ENCODE data around the gene AZU1.
"Not testable (repeated sequence)": the region's sequence is repeated elsewhere in the genome, so short reads cannot be mapped to it uniquely, and the experiment has no call there.

AZU1 gene

GRCh38 chr19:810883-811489 lies 16.7 kb upstream of the AZU1 start:
- DNase-seq, result no peak

- no peak for DNase-seq
Observed at GRCh38 chr19:811506-812048, 16.1 kb upstream of the AZU1 start.

DNA sequence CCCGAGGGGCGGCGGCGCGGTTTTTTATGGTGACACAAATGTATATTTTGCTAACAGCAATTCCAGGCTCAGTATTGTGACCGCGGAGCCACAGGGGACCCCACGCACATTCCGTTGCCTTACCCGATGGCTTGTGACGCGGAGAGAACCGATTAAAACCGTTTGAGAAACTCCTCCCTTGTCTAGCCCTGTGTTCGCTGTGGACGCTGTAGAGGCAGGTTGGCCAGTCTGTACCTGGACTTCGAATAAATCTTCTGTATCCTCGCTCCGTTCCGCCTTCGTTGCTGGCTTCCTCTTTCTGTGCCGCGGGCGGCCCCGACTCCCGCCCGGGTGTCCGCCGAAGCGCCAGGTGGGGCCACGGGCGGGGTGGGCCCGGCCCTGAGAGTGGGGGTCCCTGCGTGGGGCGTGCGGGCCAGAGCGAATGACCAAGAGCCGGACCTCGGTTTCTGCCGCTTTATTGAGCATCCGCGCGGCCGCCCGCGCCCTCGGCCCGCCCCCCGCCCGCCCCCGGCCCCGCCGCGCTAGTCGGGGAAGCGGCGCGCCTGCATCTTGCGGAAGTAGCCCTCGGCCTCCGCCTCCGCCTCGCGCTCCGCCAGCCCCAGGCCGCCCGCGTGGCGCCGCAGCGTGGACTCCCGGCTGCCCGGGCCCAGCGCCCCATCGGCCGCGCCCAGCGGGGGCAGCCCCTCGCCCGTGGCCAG lies 15.4 kb upstream of the AZU1 start:
- no peak for DNase-seq

DNA sequence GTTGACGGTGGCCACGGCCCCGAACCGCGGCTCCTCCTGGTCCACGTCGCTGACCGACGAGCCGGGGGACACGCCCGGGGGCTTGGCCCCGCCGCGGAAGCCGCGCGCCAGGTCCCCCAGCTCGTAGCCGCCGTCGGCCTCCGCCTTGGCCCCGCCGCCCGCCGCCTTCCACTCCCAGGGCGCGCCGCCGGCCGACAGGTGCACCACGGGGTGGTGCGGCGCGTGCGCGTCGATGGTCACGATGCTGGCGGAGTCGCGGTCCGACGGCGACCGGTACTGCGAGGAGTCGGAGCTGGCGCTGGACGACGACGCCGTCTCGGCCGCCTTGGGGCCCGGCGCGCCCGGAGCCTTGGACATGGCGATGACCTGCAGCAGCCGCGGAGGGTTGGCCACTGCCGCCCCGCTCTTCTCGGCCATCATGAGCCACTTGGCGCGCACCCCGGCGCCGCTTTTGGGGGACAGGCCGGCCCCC lies 14.9 kb upstream of the AZU1 start:
- no peak for DNase-seq

DNA sequence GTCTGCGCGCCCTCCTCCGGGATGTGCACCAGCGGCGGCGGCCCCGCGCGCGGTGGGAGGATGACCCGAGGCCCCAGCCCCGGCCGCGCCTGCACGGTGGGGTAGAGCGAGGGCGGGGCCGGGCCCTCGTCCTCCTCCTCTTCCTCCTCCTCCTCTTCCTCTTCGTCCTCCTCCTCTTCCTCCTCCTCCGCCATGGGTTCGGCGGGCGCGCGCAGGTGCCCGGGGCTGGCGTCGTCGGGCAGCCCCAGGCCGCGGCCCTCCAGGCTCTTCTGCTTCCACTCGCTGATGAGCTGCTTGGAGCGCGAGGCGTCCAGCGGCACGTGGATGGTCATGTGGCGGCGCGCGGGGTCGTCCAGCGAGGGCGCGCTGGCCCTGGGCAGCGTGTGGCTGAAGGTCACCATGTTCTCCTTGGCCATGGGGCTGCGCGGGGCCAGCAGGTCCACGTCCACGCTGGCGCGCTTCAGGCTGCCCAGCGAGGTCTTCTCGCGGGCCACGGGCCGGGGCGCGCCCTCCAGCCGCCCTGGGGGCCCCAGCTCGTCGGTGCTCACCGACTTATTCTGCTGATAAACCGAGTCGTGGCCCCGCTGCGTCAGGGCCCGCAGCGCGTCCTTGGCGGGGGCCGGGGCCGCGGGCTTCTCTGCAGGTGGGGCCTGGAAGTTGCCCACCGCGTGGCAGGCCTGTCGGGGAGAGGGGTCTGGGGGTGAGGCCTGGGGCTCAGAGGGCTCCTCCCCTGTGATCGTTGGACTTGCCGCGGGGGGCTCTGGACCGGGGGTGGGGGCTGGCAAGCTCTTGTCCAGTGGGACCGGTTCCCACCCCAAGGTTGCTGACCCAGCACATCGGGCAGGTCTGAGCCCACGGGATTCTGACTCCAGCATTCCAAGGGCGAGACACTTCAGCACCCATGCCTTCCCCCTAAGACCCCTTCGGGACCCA lies 14.2 kb upstream of the AZU1 start:
- DNase-seq, result no peak

- no peak for DNase-seq
Observed at GRCh38 chr19:814152-815078, 13.2 kb upstream of the AZU1 start.

DNA sequence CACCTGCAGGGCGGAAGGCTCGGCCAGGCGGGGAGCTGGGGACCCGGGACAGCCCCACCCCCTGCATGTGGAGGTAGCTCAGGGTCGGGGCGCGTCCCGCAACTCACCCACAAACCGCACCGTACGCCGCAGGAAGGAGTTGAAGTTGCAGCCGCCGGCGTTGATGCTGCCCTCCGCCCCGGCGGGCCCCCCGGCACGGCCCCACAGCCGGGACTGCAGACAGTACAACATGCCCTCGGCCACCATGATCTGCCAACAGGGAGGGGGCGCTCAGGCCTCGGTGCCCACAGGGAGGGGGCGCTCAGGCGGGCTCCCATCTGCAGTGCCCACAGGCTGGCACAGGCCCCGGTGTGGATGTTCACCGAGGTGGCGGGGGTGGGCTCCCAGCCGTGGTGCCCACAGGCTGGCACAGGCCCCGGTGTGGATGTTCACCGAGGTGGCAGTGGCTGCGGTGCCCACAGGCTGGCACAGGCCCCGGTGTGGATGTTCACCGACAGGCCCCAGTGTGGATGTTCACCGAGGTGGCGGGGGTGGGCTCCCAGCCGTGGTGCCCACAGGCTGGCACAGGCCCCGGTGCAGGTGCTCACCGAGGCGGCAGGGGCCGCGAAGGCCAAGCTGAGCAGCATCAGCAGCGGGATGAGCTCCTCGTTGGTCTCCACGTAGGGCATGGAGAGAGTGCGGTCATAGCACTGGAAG lies 12.4 kb upstream of the AZU1 start:
- no peak for DNase-seq

DNA sequence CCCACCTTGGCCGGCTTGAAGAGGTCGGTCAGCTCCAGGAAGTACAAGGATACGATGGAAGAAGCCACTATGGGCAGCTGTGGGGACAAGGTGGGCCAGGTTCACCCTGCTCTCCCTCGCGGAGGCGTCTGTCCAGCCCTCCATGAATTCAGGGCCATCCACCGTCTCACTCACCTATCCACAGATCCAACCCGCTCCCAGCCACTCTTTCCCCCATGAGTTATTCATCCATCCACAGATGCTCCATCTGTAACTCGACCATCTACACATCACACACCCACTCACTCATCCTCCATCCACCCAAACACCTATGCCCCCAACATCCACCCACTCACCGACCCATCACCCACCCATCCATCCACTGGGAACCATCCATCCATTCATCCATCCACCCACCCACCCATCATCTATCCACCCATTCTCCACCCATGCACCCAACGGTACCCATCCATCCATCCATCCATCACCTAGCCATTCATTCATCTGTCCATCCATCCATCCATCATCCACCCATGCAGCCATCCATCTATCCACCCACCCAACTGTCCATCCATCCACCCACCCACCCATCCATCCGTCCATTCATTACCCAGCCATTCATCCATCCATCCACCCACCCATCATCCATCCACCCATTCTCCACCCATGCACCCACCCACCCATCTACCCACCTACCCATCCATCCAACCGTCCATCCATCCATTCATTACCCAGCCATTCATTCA lies 11.7 kb upstream of the AZU1 start:
- no peak for DNase-seq

- no peak for DNase-seq
Observed at GRCh38 chr19:816500-816857, 11.2 kb upstream of the AZU1 start.

DNA sequence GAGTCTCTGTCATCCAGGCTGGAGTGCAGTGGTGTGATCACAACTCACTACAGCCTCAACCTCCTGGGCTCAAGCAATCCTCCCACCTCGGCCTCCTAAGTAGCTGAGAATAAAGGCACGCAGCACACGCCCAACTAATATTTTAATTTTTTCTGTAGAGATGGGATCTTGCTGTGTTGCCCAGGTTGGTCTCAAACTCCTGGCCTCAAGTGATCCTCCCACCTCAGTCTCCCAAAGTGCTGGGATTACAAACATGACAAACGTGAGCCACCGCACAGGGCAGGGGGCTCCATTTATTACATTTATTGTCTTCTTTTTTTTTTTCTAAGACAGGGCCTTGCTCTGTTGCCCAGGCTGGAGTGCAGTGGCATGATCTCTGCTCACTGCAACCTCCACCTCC lies 7.4 kb upstream of the AZU1 start:
- DNase-seq, result not testable (repeated sequence)

DNA sequence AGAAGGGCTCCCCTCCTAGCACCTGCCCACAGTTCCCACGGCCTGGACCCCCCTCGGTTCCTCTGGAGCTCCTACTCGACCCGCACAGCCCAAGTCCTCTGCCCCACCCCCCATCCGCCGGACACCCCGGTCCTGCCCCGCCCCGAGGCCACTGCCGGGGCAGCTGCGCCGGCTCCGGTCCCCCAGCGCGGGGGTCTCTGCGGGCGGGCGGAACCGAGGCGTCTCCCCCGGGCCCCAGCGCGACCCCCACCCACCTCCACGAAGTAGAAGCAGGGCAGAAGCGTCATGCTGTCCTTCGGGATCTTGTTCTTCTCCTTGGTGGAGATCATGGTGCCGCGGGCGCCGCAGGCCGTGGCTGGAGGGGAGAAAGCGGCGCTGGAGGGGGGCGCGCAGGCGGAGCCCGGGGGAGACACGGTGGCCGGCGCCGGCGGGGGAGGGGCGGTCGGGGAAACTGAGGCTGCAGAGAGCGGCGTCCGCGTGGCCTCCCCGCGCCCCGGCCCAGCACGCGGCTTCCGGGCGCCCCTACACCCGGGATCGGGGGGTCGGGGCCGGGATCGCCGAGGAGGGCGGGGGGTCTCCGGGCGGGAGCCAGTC lies 6.3 kb upstream of the AZU1 start:
- no peak for DNase-seq

GRCh38 chr19:821825-822503 lies 5.7 kb upstream of the AZU1 start, which contains the start of gene PLPPR3:
TSS of gene PLPPR3 (minus strand) at chr19:821955. CDS start at chr19:821559, 396 bp downstream.
- DNase-seq, result no peak

GRCh38 chr19:823565-824121 lies 4.0 kb upstream of the AZU1 start:
- DNase-seq, result no peak

DNA sequence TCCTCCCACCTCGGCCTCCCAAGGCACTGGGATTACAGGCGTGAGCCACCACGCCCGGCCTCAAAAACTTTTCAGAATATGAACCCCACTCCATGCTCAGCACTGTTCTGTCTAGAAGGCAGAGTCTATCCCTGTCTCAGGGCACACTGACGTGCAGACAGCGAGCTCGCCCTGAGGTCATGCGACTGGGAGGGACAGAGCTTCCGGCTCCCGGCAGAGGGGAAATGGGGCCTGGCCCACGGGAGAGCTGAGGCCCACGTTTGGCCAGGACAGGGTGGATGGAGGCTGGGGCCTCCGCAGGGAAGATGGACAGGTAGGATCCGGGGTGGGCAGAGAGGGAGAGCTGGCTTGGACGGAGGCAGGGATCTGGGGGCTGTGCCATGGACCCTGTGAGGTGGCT lies 2.8 kb upstream of the AZU1 start:
- DNase-seq, result no peak

GRCh38 chr19:825897-826644 lies 1.6 kb upstream of the AZU1 start:
- no peak for DNase-seq

DNA sequence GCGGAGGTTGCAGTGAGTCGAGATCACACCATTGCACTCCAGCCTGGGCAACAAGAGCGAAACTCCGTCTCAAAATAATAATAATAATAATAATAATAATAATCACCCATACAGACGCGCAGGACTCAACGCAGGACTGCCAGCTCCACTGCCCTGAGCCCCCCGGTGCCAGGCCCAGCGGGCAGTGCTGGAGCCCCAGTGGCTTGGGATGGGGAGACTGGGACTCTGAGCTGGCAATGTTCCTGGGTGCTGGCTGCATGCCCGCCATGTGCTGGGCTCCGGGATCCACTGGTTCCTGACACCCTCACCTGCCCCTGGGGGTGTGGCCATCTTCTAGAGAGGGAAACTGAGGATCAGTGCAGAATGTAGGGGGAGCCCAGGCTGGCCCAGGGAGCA lies 325 bp upstream of the AZU1 start:
- DNase-seq, result no peak

DNA sequence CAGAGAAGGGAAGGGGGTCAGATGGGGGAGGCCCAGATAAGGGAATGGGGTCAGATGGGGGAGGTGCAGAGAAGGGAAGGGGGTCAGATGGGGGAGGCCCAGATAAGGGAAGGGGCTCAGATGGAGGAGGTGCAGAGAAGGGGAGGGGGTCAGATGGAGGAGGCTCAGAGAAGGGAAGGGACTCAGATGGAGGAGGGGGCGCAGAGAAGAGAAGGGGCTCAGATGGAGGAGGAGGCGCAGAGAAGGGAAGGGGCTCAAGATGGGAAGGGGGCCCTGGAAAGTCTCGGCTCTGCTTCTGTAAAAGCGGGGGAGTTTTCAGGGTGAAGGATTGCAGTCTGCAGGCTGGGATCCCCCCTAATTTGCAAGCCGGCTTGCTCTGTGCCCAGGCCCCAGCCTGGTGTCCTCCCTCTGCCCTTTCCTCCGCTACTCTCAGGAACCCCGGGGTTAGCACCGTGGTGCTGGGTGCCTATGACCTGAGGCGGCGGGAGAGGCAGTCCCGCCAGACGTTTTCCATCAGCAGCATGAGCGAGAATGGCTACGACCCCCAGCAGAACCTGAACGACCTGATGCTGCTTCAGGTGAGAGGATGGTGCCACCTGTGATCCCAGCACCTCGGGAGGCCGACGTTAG lies 1.6 kb downstream of the AZU1 start:
- DNase-seq, result no peak

Data from amniotic stem cell (primary cell).